Heart left ventricle (tissue), 16 donors: Measurements from ENCODE around the gene VAMP1. TPM values are rescaled to one million over a fixed set of nuclear protein-coding genes. Genes with fewer than 3 reads are reported as not detected.

ENCODE experiments used
- ATAC-seq, 4 donors: fragments of 200-7000 bp; cut with Tn5 transposase; one replicate each; pipeline ENCODE4 v1.9.1; 2020 to 2022; ENCODE audit warnings: moderate library complexity in 4 of 4, mild to moderate bottlenecking in 3 of 4, moderate number of reproducible peaks in 1 of 4
- DNase-seq, 5 donors: peaks; one replicate each; pipeline ENCODE4 v3.0.0-alpha.2; 2020
- H3K27ac ChIP-seq, 12 donors: fragments of 200-600 bp; sonication (generic) in 4 of 12; one replicate each; pipeline versions ENCODE4 v1.5.0 to v1.8.0; 2016 to 2022; ENCODE audit warnings: mild to moderate bottlenecking in 2 of 12
- H3K27me3 ChIP-seq, 9 donors: fragments of 200-600 bp; sonication (generic) in 2 of 9; one replicate each; pipeline versions ENCODE4 v1.5.1 to v1.8.0; 2016 to 2022; ENCODE audit warnings: mild to moderate bottlenecking in 3 of 9
- H3K36me3 ChIP-seq, 9 donors: fragments of 200-600 bp; sonication (generic) in 2 of 9; one replicate each; pipeline versions ENCODE4 v1.5.0 to v1.8.0; 2018 to 2022; ENCODE audit warnings: mild to moderate bottlenecking in 2 of 9
- H3K4me1 ChIP-seq, 12 donors: fragments of 200-600 bp; sonication (generic) in 4 of 12; one replicate each; pipeline versions ENCODE4 v1.5.0 to v1.8.0; 2016 to 2022; ENCODE audit warnings: mild to moderate bottlenecking in 3 of 12
- H3K4me3 ChIP-seq, 12 donors: fragments of 200-600 bp; sonication (generic) in 4 of 12; one replicate each; pipeline versions ENCODE4 v1.5.0 to v1.8.0; 2017 to 2022; ENCODE audit warnings: mild to moderate bottlenecking in 9 of 12, moderate library complexity in 4 of 12
- H3K9me3 ChIP-seq, 12 donors: fragments of 200-600 bp; sonication (generic) in 4 of 12; one replicate each; pipeline versions ENCODE4 v1.5.0 to v1.8.0; 2016 to 2022; ENCODE audit warnings: mild to moderate bottlenecking in 1 of 12
- POLR2A ChIP-seq, 2 donors: fragments of 450-650 bp; IDR thresholded peaks; one replicate each; pipeline ENCODE4 v1.6.1; 2017; ENCODE audit warnings: antibody characterized with exemption in 2 of 2, mild to moderate bottlenecking in 2 of 2, moderate library complexity in 2 of 2
- WGBS, 4 donors: extraction: QIAGEN DNeasy Blood & Tissue Kit in 2 of 4; methylation state at CpG; one replicate each; pipeline versions ENCODE4 v1.1.5 to v1.1.7; 2013 to 2018; 5-methylcytosine and 5-hydroxymethylcytosine counted together
- intact Hi-C, 10 donors: fragments of 100-400 bp; cut with DNase I; formaldehyde crosslinking; loops; one replicate each; pipeline versions ENCODE4 v1.11.1 to v1.14.2; 2022
- polyA plus RNA-seq, 2 donors: library from polyadenylated mRNA; stranded (reverse); fragments of 200-250 nt; gene quantifications; one replicate each; pipeline ENCODE4 v1.2.3, GENCODE V29; 2013
- total RNA-seq, 9 donors: library from RNA; depleted of rRNA in 2 of 9; stranded (reverse); fragments of >200 nt in 2 of 9; fragmentation: NEBNext Ultra II Directional in 3 of 9; extraction: Animal tissue kit (Norgen Biotek cat#: 25700) in 3 of 9; gene quantifications; one replicate each; pipeline versions ENCODE4 v1.1.0 to v1.2.4, GENCODE V29; 2016 to 2023
- TF ChIP-seq, protein P1 (sequence below), 12 donors: fragments of 200-600 bp; sonication (generic) in 4 of 12; IDR thresholded peaks; one replicate each; pipeline versions ENCODE4 v1.5.0 to v1.8.0; 2018 to 2022; ENCODE audit warnings: antibody characterized with exemption in 12 of 12, mild to moderate bottlenecking in 5 of 12
- donor health status: ischemic (EF 13 %, LVEDD 7.1; RV severe dilation, severe dysfunction).
- donor health status: healthy with polysubstance abuse.
- donor health status: DM: no; HTN: yes; CAD: no.
- donor health status: DM: no; HTN: no; CAD: no.
- donor health status: ischemic (EF 25% LVEDD 6.9; RV normal size, moderate dysfunction).
- donor health status: ischemic (EF 25% LVEDD 5.7; RV mildly dilated, moderate dysfunction).
- donor health status: healthy.
- donor health status: DM: yes; HTN: yes; CAD: no.
- donor health status: ischemic (EF 35%, LVEDD 5.7; RV mildly dilated, moderate dysfunction).
- donor health status: nonischemic (EF 11% LVEDD 7.7; RV severe dilation, severe dysfunction).
- donor health status: DM: yes; HTN: yes; CAD: no.
- donor health status: PGD.
- donor health status: ischemic (EF 29% LVEDD 5.4; RV normal size, mild dysfunction).
- donor health status: nonischemic (EF 23%, LVEDD 6.1; RV moderate dilation, normal function).

Gene VAMP1
- total and polyA plus RNA-seq, 11 donors = 2.1 to 8.3 (median 3.4) TPM

DNA sequence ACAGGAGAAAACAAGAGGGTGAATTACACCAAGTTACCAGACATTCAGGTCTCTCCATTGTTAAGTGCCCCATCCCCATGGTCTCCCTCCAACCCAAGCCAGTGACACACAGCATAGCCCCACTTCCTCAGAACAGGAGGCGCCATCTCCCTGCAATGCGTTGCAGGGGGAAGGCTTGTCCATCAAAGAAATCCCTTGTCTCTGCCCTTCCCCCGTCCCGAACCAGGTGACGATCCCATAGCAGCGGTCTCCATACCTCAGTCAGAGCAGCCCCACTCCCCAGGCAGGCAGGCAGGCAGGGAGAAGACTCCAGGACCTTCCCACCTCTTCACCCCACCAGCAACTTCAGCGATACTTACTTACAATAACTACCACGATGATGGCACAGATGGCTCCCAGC, 5.9 kb downstream of the VAMP1 start:
- Histone ChIP-seq H3K9me3 (no peaks in the 10 kb centered on the region), H3K36me3 (peaks cover 0 to 71% (median 63%) of the 10 kb centered on the region in 9 donors), H3K4me3 (no peak overlapping the region), H3K27ac (peak overlapping the region in 2 of 12 donors; percentile 34 to 84), H3K4me1 (peaks cover 0 to 90% (median 27%) of the 10 kb centered on the region in 12 donors), H3K27me3 (no peaks in the 10 kb centered on the region)
- DNase-seq (no peak), ATAC-seq (no peak)
- intact Hi-C loops = loop anchor here in 7 of 10 donors (2.0 to 10.0 kb wide), 6 partner anchors 40 to 147 kb away; no protein-coding TSS in a partner anchor
- WGBS, 4 donors = 90 to 94% (median 92%) methylated on average over 8 of the region's 8 CpGs
- no peak for TF ChIP-seq POLR2A (IDR thresholded peaks at IDR 0.05)
- TF ChIP-seq, protein P1, sequence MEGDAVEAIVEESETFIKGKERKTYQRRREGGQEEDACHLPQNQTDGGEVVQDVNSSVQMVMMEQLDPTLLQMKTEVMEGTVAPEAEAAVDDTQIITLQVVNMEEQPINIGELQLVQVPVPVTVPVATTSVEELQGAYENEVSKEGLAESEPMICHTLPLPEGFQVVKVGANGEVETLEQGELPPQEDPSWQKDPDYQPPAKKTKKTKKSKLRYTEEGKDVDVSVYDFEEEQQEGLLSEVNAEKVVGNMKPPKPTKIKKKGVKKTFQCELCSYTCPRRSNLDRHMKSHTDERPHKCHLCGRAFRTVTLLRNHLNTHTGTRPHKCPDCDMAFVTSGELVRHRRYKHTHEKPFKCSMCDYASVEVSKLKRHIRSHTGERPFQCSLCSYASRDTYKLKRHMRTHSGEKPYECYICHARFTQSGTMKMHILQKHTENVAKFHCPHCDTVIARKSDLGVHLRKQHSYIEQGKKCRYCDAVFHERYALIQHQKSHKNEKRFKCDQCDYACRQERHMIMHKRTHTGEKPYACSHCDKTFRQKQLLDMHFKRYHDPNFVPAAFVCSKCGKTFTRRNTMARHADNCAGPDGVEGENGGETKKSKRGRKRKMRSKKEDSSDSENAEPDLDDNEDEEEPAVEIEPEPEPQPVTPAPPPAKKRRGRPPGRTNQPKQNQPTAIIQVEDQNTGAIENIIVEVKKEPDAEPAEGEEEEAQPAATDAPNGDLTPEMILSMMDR (IDR thresholded peaks at IDR 0.05) = no peak

DNA sequence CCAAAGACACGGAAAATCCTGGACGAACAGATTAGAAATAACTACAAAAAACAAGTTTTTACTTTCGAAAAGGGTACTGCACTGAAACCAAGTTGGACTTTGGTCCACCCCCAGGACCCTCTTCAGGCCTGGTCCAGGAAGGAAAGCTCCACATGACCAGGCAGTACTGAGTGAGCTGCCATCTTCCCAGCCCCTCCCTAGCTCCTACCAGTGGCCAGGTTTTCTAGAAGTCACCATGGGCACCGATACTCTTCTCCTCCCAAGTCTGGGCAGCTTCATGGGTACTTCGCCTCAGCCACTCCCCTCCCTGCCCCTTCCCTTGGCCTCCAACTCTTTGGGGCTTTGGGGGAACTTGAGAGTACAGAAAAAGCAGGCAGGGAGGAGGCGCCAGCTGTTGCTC, 6.6 kb downstream of the VAMP1 start:
- H3K9me3 ChIP-seq = no peaks in the 10 kb centered on the region
- peak overlapping the region in 2 of 12 donors; percentile 34 to 84 for H3K27ac ChIP-seq
- WGBS, 4 donors = 80 to 89% (median 88%) methylated on average over 6 of the region's 6 CpGs
- no peaks in the 10 kb centered on the region for H3K27me3 ChIP-seq
- intact Hi-C loops = loop anchor here in 7 of 10 donors (2.0 to 10.0 kb wide), 6 partner anchors 39 to 147 kb away; no protein-coding TSS in a partner anchor
- H3K4me3 ChIP-seq = no peak overlapping the region
- H3K4me1 ChIP-seq = peaks cover 0 to 89% (median 21%) of the 10 kb centered on the region in 12 donors
- DNase-seq = no peak
- no peak for ATAC-seq
- H3K36me3 ChIP-seq = peaks cover 0 to 78% (median 70%) of the 10 kb centered on the region in 9 donors
- TF ChIP-seq, protein P1 (IDR thresholded peaks at IDR 0.05) = no peak
- TF ChIP-seq POLR2A (IDR thresholded peaks at IDR 0.05) = no peak

DNA sequence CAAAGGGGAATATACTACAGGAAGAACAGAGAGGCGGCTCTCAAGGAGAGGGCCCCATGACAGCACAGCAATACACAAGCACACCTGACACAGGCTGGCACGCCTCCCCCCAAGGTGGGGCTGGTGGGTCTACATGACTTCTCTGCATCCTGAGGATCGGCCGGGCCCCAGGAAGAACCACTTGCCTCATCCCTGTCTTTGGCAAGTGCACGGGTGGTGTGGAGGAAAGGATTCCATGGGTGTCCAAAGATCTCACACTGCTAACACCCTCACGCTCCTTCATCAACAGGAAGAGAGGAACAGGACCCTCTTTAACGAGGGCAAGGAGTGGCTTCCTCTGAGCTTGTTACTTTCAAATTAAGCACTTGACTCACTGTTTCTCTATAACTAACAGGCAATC, 7.3 kb downstream of the VAMP1 start:
- peaks cover 0 to 83% (median 16%) of the 10 kb centered on the region in 12 donors for H3K4me1 ChIP-seq
- H3K9me3 ChIP-seq = no peaks in the 10 kb centered on the region
- no peak for TF ChIP-seq POLR2A (IDR thresholded peaks at IDR 0.05)
- TF ChIP-seq, protein P1 (IDR thresholded peaks at IDR 0.05) = no peak
- intact Hi-C loops = loop anchor here in 4 of 10 donors (5.0 to 10.0 kb wide), 4 partner anchors 41 to 146 kb away; no protein-coding TSS in a partner anchor
- no peaks in the 10 kb centered on the region for H3K27me3 ChIP-seq
- H3K4me3 ChIP-seq = no peak overlapping the region
- WGBS, 4 donors = 65 to 73% (median 72%) methylated on average over 7 of the region's 7 CpGs
- DNase-seq (no peak), ATAC-seq (no peak)
- H3K36me3 ChIP-seq = peaks cover 0 to 84% (median 76%) of the 10 kb centered on the region in 9 donors
- H3K27ac ChIP-seq = peak overlapping the region in 3 of 12 donors; percentile 13 to 84 (median 71)

DNA sequence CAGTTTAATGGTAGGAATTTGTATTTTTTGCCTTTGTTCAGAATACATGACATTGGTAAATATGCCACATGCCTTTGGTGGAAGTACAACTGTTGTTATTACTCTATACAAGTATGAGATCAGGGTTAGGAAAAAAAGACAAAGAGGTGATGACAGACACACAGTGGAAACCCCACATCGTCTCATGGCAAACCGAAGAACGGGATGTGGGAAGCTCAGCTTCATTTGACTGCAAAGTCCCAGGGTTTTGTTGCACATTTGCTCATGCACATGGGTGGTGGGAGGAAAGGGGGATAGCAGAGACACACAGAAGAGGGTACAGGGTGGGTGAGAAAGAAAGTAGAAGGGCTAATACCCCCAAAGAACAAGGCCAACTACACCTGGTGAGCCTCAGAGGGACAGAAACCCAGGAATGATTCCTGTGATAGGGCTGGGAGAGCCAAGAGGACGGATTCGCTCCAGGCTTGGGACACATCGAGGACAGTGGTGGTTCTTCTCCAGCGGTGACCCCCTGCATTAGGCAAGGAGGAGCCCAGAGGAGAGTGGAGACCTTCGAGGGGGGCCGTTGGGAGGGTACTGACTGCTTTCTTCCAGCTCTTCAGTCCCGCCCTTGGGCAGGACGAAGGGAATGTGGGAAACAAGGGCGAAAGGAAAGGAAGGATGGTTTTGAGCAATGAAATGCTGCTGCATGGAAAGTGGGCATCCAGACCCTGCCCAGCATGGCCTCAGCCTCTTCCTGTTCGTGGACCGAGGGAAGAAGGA, 8.1 kb downstream of the VAMP1 start:
- Histone ChIP-seq H3K27ac (peak overlapping the region in 6 of 12 donors; percentile 4 to 84 (median 65)), H3K27me3 (no peaks in the 10 kb centered on the region), H3K4me1 (peaks cover 0 to 76% (median 15%) of the 10 kb centered on the region in 12 donors), H3K36me3 (peaks cover 0 to 92% (median 84%) of the 10 kb centered on the region in 9 donors), H3K9me3 (no peaks in the 10 kb centered on the region), H3K4me3 (no peak overlapping the region)
- intact Hi-C loops = loop anchor here in 4 of 10 donors (5.0 to 10.0 kb wide), 4 partner anchors 40 to 145 kb away; no protein-coding TSS in a partner anchor
- no peak for TF ChIP-seq POLR2A (IDR thresholded peaks at IDR 0.05)
- TF ChIP-seq, protein P1 (IDR thresholded peaks at IDR 0.05) = no peak
- WGBS, 4 donors = 84 to 87% (median 86%) methylated on average over 14 of the region's 14 CpGs
- DNase-seq (no peak), ATAC-seq (no peak)
